GM12801 (cell line): ENCODE measurements around the gene RNPC3.

Experiments used
- TF ChIP-seq, protein P1 (sequence below): IDR thresholded peaks from one replicate; pipeline ENCODE4 v1.5.1; 2011; ENCODE audit warnings: control low read depth; ENCODE audit not compliant: insufficient read length; ENCODE audit errors: extremely low read depth

The RNPC3 gene

GRCh38 chr1:103525114-103525606 is 339 bp upstream of the RNPC3 start:
- TF ChIP-seq, protein P1, sequence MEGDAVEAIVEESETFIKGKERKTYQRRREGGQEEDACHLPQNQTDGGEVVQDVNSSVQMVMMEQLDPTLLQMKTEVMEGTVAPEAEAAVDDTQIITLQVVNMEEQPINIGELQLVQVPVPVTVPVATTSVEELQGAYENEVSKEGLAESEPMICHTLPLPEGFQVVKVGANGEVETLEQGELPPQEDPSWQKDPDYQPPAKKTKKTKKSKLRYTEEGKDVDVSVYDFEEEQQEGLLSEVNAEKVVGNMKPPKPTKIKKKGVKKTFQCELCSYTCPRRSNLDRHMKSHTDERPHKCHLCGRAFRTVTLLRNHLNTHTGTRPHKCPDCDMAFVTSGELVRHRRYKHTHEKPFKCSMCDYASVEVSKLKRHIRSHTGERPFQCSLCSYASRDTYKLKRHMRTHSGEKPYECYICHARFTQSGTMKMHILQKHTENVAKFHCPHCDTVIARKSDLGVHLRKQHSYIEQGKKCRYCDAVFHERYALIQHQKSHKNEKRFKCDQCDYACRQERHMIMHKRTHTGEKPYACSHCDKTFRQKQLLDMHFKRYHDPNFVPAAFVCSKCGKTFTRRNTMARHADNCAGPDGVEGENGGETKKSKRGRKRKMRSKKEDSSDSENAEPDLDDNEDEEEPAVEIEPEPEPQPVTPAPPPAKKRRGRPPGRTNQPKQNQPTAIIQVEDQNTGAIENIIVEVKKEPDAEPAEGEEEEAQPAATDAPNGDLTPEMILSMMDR, result no peak

DNA sequence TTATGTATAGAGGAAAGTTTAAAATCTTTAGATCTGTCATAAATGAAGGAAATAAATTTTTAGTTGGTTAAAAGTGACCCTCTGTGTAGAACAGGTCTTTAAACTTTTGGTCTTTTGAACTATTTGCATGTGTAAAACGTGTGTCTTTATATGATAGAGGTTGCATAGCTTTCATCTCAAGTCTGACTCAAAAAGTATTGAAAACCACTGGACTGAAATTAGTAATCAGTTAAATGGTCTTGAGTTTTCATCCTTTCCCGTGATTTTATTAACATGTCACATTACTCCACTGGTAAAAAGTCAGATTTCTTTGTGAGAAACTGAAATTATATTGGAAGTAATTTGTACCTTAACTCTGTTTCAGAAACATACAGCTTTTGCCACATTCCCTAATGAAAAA is 1.8 kb downstream of the RNPC3 start:
- TF ChIP-seq, protein P1, result no peak

DNA sequence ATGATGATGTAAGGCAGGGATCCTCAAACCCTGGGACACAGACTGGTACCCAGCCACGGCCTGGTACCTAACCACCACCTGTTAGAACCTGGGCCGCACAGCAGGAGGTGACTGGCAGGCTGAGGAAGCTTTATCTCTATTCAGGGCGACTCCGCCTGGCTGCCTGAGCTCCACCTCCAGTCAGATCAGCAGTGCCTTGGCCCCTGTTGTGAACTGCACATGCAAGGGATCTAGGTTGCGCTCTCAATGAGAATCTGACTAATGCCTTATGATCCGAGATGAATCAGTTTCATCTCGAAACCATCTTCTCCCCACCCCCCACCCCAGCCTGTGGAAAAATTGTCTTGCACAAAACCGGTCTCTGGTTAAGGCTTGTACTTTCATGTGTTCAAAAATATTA is 4.2 kb downstream of the RNPC3 start:
- TF ChIP-seq, protein P1, result no peak

DNA sequence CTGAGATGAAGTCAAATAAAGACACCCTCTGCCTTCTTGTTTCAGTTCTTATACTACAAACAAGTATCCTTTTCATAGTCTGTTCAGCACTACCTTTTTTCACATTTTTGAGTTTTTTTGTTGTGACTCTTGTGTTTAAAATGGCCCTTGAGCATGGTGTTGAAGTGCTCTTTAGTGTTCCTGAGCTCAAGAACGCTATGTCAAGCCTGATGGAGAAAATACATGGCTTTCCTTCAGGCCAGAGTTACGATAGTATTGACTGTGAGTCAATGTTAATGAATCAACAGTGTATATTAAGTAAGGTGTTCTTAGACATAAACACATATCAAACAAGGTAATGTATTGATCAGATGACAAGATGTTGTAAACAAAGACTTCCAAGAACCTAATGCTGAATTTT is 12.7 kb downstream of the RNPC3 start:
- TF ChIP-seq, protein P1, result no peak

GRCh38 chr1:103541431-103541830 is 15.9 kb downstream of the RNPC3 start:
- TF ChIP-seq, protein P1, result no peak

GRCh38 chr1:103546496-103546895 is 21.0 kb downstream of the RNPC3 start:
- TF ChIP-seq, protein P1, result no peak

GRCh38 chr1:103547840-103548239 is 22.3 kb downstream of the RNPC3 start:
- TF ChIP-seq, protein P1, result no peak

- TF ChIP-seq, protein P1, result no peak
Measured at GRCh38 chr1:103560427-103560826, 34.9 kb downstream of the RNPC3 start.
